GM20000 (cell line): ENCODE measurements around the gene DYRK3.

Experiments used
- DNase-seq: peaks from one replicate; pipeline ENCODE4 v3.0.0; 2012; ENCODE audit warnings: low spot score
- TF ChIP-seq, protein P1 (sequence below): IDR thresholded peaks from 2 replicates; pipeline ENCODE4 v1.5.1; 2012; ENCODE audit warnings: mild to moderate bottlenecking, control low read depth; ENCODE audit errors: extremely low read depth, missing control alignments

Gene DYRK3

GRCh38 chr1:206655471-206655882 is 20.1 kb downstream of the DYRK3 start:
- DNase-seq = no peak
- TF ChIP-seq, protein P1, sequence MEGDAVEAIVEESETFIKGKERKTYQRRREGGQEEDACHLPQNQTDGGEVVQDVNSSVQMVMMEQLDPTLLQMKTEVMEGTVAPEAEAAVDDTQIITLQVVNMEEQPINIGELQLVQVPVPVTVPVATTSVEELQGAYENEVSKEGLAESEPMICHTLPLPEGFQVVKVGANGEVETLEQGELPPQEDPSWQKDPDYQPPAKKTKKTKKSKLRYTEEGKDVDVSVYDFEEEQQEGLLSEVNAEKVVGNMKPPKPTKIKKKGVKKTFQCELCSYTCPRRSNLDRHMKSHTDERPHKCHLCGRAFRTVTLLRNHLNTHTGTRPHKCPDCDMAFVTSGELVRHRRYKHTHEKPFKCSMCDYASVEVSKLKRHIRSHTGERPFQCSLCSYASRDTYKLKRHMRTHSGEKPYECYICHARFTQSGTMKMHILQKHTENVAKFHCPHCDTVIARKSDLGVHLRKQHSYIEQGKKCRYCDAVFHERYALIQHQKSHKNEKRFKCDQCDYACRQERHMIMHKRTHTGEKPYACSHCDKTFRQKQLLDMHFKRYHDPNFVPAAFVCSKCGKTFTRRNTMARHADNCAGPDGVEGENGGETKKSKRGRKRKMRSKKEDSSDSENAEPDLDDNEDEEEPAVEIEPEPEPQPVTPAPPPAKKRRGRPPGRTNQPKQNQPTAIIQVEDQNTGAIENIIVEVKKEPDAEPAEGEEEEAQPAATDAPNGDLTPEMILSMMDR = no peak

DNA sequence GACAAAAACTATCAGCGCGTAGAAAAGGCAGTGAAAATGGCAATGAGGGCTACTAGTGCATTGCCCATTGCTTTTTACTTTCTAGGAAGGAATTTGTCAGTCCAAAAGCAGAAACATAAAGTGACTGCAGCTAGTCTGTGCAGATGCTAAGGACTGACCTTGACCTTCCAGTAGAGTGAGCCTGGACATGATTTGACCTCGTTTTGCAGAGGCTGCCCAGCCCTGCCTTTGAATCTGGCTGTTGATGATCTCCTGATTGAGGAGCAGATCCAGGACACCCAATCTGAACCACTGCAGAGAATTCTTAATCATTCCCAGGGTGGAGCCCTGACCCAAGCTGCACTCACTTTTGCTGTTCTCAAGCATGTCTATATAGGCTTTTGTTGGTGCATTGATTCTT is 21.6 kb downstream of the DYRK3 start:
- no peak for DNase-seq
- TF ChIP-seq, protein P1 = no peak

- TF ChIP-seq, protein P1 = no peak
- no peak for DNase-seq
These were observed 22.4 kb downstream of the DYRK3 start for GRCh38 chr1:206657751-206658150.

GRCh38 chr1:206658264-206658980 is 23.1 kb downstream of the DYRK3 start:
- peak; percentile 84 for DNase-seq
- TF ChIP-seq, protein P1 = peak; percentile 76

- TF ChIP-seq, protein P1 = no peak
- DNase-seq = no peak
These were observed 23.6 kb downstream of the DYRK3 start for GRCh38 chr1:206658981-206659273.

DNA sequence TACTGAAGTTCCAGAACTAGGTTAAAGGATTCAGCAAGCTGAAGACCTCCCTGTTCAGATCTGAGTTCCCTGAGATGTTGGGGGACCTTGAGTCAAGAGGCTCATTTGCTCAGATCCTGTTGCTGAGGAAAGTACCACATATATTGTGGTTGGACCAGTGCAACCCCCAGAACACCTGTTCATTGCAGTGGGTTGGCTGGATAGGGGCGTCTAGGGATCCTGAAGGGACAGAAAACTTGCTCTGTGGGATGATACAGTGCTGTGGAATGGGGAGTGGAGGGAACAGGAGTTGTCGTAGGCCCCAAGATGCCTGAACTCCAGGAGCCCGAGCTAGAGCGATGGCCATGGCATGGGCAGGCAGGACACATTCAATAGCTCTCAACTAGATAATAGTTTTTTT is 24.8 kb downstream of the DYRK3 start:
- TF ChIP-seq, protein P1 = no peak
- no peak for DNase-seq

DNA sequence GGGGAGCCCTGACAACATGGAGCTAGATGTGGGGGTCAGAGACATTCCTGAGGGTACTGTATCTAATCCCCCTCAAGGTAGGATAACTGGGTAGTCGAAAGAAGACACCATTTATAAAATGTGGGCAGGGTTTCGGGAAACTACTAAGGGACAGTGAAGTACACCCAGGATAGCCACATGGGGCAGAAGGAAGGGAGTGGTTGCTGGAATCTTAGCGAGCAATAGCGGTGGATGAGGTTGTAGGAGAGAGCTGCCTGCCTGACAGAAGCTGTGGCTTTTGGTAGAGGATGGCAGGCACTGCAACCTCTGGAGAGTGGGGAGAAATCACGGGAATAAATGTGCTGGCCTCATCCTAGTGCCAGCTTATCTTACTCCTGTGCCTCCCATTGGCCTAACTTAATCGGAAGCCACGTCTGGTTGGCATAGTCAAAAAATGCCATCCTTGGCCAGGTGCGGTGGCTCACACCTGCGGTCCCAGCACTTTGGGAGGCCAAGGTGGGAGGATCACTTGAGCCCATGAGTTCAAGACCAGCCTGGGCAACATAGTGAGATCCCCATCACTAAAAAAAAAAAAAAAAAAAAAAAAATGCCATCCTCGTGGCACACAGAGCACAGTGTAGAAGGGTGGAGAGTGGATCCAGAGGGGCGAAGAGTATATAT is 26.0 kb downstream of the DYRK3 start:
- no peak for DNase-seq
- TF ChIP-seq, protein P1 = no peak
